Fibroblast of upper back skin (primary cell): ENCODE results near the gene MCCC1.
"Not testable (repeated sequence)": the region's sequence is repeated elsewhere in the genome, so short reads cannot be mapped to it uniquely, and the experiment has no call there.

ENCODE experiments used
- DNase-seq: peaks from one replicate; pipeline ENCODE4 v3.0.0-alpha.2; 2013

MCCC1 gene

GRCh38 chr3:183038757-183039156 lies 60.5 kb downstream of the MCCC1 start:
- DNase-seq = no peak

GRCh38 chr3:183038221-183038620 lies 61.1 kb downstream of the MCCC1 start:
- DNase-seq = no peak

DNA sequence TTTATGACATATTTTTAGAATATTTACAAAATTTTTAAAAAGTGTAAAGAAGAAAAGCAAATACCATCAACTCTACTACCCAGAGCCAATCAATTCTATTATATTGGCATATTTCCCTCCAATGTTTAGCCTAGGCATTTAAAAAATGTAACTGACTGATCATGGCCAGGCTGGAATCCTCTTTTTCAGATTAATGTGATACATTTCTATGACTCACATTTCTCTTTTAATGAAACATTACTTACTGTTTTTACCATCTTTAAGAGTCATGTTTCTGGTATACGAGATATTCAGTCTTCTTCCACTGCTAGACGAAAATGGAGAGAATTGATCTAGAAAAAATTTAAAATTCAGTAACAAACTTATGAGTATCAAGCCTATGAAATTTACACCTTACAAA lies 65.5 kb downstream of the MCCC1 start:
- peak; percentile 74 for DNase-seq

- DNase-seq = no peak
Observed at GRCh38 chr3:183032880-183033555, 66.3 kb downstream of the MCCC1 start.

DNA sequence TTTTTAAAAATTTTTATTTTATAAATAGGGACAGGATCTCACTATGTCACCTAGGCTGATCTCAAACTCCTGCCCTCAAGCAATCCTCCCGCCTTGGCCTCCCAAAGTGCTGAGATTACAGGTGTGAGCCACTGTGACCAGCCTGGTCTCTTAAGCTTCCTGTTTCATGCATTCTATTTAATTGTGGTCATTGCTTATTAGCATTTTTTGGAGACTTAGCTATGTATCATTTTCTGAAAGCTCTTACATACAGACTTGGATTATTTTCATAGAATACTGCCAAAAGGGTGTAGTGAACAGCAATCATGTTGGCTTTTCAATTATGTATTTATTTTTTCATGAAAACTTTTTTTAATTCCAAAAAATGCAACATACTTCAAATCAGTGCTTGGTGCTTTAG lies 67.5 kb downstream of the MCCC1 start:
- no peak for DNase-seq

DNA sequence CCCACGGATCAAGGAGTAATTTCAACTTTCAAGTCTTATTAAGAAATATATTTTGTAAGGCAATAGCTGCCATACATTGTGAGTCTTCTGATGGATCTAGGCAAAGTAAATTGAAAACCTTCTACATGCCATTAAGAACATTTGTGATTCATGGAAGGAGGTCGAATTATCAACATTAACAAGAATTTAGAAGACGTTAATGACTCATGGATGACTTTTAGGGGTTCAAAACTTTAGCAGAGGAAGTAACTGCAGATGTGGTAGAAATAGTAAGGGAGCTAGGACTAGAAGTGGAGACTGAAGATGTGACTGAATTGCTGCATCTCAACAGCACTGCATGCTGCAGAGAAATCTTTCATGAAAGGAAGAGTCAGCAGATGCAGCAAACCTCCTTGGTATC lies 70.9 kb downstream of the MCCC1 start:
- DNase-seq = no peak

- DNase-seq = no peak
Observed at GRCh38 chr3:183027276-183027675, 72.0 kb downstream of the MCCC1 start.

- no peak for DNase-seq
Observed at GRCh38 chr3:183022936-183023516, 76.3 kb downstream of the MCCC1 start.

- no peak for DNase-seq
Observed at GRCh38 chr3:183018421-183019192, 80.7 kb downstream of the MCCC1 start.

DNA sequence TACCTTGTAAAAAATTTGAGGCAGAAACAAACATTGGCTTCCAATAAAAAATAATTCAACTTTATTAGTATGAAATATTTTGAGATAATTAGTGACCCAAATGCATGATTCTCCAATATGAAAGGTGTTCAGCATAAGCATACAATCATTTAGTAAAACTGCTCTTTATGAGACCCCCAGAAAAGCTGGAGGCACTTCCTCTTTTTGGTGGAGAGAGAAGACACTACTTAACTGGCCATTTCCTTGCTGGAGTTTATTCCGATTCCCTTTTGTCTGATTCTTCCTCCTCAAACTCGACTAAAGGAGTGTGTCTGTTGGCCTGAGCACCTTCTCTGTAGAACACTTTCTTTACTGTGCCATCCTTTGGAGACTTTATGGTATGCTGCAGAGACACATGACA lies 84.1 kb downstream of the MCCC1 start:
- no peak for DNase-seq

DNA sequence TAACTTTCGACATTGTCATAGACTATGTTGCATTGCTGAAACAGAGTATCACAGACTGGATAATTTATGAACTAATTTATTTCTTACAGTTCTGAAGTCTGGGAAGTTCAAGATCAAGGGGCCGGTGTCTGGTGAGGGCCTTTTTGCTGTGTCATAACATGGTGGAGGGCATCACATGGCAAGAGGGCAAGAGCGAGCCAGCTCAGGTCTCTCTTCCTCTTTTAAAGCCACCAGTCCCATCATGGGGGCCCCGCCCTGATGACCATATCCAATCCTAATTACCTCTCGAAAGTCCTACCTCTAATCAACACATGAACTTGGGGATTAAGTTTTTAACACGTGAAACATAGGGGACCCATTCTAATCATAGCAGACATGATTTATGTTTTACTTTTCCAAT lies 85.4 kb downstream of the MCCC1 start:
- no peak for DNase-seq

GRCh38 chr3:183013074-183013473 lies 86.2 kb downstream of the MCCC1 start:
- DNase-seq = no peak

DNA sequence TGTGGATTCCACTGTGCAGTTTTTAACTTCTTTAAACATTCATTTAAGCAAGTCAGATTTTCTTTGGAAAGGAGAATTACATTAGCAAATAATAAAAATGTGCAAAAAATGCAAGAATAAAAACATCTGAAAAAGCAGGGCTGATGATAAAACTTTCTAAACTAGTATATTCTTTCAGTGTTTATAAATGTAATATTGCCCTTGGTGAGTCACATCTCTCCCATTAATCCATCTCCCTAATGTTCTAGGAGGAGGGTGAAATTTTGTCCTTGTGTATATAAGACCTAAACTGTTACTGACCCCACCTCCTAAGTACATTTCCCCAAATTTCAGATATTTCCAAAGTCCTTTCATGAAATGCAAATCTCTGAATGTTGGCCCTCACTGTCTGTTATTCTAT lies 90.5 kb downstream of the MCCC1 start:
- no peak for DNase-seq

GRCh38 chr3:183008303-183008702 lies 91.0 kb downstream of the MCCC1 start:
- no peak for DNase-seq

DNA sequence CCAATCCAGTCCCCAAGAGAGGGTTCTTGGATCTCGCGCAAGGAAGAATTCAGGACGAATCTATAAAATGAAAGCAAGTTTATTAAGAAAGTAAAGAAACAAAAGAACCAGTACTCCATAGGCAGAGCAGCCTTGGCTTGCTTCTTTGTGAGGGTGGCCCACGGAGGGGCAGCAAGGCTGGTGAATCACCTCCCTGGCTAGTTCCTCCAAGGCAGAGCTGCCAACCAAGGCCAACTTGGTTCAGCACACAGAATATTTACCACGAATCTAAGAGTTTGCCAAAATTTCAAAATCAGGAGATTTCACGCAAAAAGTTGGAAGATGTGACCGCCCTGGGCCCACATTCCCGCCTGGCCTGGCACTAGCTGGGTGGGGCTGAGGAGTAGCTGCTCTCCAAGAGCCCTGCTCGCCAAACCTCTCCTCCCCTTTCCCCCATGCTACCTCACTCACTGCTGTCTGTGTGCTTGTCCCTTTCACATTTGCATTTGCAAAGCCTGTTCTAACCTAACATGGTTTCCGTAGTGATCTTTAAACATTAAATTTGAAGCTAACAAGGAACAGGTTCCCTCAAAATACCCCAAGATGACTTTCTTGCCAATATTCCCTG lies 92.8 kb downstream of the MCCC1 start:
- no peak for DNase-seq

DNA sequence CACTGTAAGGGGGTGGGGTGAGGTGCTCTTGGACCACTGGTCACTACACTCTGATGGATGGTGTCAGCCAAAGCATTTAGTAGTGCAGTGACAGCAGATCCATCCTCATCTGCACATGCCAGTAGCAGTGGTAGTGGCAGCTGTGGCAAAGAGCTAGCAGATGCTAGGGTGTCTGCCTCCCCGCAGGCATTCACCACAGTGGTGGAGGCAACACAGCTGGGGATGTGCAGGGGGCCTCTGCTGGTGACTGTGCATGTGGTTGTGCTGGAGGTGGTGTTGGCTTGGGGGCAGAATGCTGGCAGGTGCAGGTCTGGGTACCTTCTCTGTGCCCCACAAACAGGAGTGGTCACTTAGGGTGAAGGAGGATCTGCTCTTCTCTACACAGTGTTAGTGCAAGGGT lies 99.5 kb downstream of the MCCC1 start:
- DNase-seq = no peak

GRCh38 chr3:182993486-182994201 lies 105.7 kb downstream of the MCCC1 start:
- not testable (repeated sequence) for DNase-seq

DNA sequence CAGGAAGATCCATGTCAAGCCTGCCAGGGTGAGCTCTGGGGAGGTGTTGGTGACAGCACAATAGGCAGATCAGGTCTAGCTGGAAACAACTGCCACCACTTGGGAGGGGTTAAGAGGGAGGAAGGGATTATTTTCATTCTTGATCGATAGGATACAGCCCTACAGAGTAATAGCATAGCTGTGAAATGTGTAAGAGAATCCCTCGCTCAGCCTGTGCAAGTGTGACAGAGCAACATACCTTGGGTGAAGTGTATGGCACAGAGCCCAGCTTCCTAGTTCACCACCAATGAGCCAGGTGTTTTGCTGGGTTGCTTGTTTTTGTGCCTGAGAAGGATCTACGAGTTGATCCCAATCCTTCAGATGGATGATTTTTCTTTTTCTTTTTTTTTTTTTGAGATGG lies 109.7 kb downstream of the MCCC1 start:
- no peak for DNase-seq

- DNase-seq = no peak
Observed at GRCh38 chr3:182986021-182986420, 113.3 kb downstream of the MCCC1 start.

DNA sequence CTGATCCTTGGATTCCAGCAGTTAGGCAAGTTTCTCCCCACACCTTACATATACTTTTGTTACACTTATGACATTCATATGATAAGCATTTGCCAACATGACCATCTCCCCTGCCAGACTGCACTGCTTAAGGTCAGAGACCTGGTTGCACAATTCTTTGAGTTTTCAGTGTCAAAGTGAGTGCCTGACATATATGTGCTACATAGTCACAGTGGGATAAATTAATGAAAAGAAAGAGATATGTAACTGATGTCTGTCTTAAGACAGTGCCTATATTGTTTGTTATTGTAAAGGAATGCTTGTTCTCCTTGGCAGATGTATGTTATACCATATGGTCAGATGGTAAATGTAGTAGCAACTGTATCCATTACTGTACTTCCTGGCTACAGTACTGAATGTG lies 115.4 kb downstream of the MCCC1 start:
- DNase-seq = no peak

DNA sequence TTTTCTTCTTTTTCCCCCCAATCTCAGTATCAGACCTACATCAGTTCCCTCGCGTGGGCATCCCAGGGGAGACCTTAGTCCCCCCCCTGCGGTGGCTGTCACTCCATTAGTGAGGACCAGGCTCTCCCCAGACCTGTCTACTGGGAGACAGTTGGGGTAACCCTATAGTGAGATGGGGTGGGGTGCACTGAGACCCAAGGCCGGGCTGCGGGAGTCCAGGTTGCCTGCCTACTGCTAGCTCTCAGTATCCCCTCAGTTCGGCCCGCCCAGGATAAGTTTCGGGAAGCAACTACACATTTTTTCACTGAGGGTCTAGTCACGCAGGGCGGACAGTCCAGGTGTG lies 118.3 kb downstream of the MCCC1 start:
- DNase-seq = no peak

DNA sequence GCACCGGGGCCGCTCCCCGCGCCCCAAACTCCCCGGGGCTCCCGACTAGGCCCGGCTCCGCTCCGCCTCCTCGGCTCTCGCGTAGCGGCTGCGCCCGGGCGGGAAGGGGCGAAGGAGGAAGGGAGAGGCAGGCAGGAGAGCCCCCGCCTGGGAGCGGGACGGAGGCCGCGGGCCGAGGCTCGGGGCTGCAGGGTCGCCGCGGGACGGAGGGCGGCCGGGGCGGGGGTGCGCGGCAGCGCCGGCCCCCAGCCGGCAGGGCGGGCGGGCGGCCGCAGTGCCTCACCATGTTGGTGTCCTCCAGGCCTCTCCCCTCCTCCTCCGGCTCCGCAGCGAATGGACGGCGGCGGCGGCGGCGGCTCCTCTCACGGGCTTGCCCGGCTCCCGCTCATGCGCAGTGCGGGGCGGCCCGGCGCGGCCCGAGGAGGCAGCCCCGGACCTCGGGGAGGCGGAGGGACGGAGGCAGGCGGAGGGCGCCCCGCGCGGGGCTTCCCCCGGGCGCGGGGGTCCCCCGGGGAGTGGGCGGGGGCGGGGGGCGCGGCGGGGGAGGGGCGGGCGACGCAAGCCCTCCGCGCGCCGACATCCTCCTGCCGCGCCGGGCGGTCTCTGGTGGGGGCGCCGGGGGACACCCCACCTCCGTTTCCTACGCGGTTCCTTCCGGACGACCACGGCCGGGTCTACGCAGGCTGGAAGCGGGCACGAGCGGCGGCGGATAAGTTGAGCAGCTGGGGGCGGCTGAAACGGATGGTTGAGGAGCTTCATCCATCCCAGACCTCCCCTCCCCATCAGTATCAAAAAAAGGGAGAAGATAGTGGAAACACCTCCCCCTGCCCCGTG lies 118.9 kb downstream of the MCCC1 start, which contains the start of gene DCUN1D1:
TSS of gene DCUN1D1 (minus strand) at position 335 of the 834 bp plus-strand sequence. CDS start at position 286, 49 bp downstream.
- peak; percentile 87 for DNase-seq
